ENCODE results near the gene GRIK1. TPM values are rescaled to one million over a fixed set of nuclear protein-coding genes. Genes with fewer than 3 reads are reported as not detected.
"Not testable (repeated sequence)": the region's sequence is repeated elsewhere in the genome, so short reads cannot be mapped to it uniquely, and the experiment has no call there.

Gene GRIK1
- polyA plus RNA-seq, 1 donor (not counting 4 experiments of a cell fraction or from before 2014, with no cell fraction given), result not detected

DNA sequence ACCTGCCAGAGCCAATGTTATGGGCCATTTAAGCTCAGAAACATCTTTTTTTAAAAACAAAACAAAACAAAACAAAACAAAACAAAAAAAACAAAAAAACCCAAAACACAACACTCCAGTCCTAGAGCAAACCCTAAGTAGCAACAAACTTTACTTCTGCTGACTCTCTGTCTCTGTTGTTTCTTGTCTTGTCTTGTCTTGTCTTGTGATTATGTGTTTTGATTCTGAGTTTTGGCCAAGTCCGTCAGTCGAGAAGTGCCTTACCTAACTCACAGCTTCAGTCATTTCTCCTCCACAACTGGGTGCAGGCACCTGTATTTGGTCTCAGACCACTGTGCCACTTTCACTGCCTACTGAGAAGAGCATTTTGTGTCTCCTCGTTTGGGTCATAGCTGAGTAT is 333.2 kb downstream of the GRIK1 start:
- Histone ChIP-seq H3K9me1 (ENCODE audit: control insufficient read depth, extremely low read depth, insufficient read depth, low read length) (no peaks in the 10 kb centered on the region), H3K27ac (ENCODE audit: control insufficient read depth, insufficient read depth, low read length) (no peak overlapping the region), H3K36me3 (ENCODE audit: control insufficient read depth in 2 of 2, extremely low read depth in 1 of 2, insufficient read depth in 2 of 2, low read length in 2 of 2) (no peaks in the 10 kb centered on the region), H4K20me1 (ENCODE audit: control insufficient read depth, extremely low read depth, insufficient read depth, low read length) (no peaks in the 10 kb centered on the region), H3K4me2 (ENCODE audit: control insufficient read depth, extremely low read depth, insufficient read depth, low read depth, low read length) (no peak overlapping the region), H3K27me3 (ENCODE audit: control insufficient read depth, extremely low read depth, insufficient read depth, low read length) (no peaks in the 10 kb centered on the region), H3K4me1 (ENCODE audit: control insufficient read depth, extremely low read depth, insufficient read depth, low read length) (no peaks in the 10 kb centered on the region), H3K4me3 (ENCODE audit: control insufficient read depth in 2 of 3, extremely low read depth in 1 of 3, insufficient read depth in 2 of 3, low read depth in 1 of 3, low read length in 3 of 3) (no peak overlapping the region), H3K9ac (ENCODE audit: control insufficient read depth, extremely low read depth, insufficient read depth, low read length) (no peak overlapping the region), H2AFZ (ENCODE audit: control insufficient read depth, low read length) (no peak overlapping the region), H3K79me2 (ENCODE audit: control insufficient read depth, insufficient read depth, low read length) (no peaks in the 10 kb centered on the region), H3K9me3 (ENCODE audit: control insufficient read depth, low read depth, low read length) (no peaks in the 10 kb centered on the region)
- dilution Hi-C loops (cut with MboI; ENCODE audit: extremely low pct_ligation_motif_present, low sequenced_read_pairs), result no loop called here
- TF ChIP-seq EZH2 (IDR thresholded peaks at IDR 0.05; ENCODE audit: low read length), result no peak
- TF ChIP-seq, protein P1, sequence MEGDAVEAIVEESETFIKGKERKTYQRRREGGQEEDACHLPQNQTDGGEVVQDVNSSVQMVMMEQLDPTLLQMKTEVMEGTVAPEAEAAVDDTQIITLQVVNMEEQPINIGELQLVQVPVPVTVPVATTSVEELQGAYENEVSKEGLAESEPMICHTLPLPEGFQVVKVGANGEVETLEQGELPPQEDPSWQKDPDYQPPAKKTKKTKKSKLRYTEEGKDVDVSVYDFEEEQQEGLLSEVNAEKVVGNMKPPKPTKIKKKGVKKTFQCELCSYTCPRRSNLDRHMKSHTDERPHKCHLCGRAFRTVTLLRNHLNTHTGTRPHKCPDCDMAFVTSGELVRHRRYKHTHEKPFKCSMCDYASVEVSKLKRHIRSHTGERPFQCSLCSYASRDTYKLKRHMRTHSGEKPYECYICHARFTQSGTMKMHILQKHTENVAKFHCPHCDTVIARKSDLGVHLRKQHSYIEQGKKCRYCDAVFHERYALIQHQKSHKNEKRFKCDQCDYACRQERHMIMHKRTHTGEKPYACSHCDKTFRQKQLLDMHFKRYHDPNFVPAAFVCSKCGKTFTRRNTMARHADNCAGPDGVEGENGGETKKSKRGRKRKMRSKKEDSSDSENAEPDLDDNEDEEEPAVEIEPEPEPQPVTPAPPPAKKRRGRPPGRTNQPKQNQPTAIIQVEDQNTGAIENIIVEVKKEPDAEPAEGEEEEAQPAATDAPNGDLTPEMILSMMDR (optimal IDR thresholded peaks at IDR 0.05 in 1 of 3, IDR thresholded peaks at IDR 0.05 in 1 of 3, conservative IDR thresholded peaks at IDR 0.05 in 1 of 3; ENCODE audit: extremely low read depth in 1 of 3, insufficient read depth in 2 of 3, low read length in 3 of 3), result no peak
- FAIRE-seq, result no peak
- no peak for DNase-seq (ENCODE audit: low read depth, low spot score)

DNA sequence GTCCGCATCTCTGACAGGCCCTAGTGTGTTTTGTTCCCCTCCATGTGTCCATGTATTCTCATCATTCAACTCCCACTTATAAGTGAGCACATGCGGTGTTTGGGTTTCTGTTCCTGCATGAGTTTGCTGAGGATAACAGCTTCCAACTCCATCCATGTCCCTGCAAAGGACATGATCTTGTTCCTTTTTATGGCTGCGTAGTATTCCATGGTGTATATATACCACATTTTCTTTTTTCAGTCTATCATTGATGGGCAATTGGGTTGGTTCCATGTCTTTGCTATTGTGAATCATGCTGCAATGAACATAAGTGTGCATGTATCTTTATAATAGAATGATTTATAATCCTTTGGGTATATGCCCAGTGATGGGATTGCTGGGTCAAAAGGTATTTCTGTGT is 334.6 kb downstream of the GRIK1 start:
- H3K27ac ChIP-seq (ENCODE audit: control insufficient read depth, insufficient read depth, low read length); H3K27me3 ChIP-seq (ENCODE audit: control insufficient read depth, extremely low read depth, insufficient read depth, low read length); dilution Hi-C loops (cut with MboI; ENCODE audit: extremely low pct_ligation_motif_present, low sequenced_read_pairs); H4K20me1 ChIP-seq (ENCODE audit: control insufficient read depth, extremely low read depth, insufficient read depth, low read length); H3K9me1 ChIP-seq (ENCODE audit: control insufficient read depth, extremely low read depth, insufficient read depth, low read length); H3K4me1 ChIP-seq (ENCODE audit: control insufficient read depth, extremely low read depth, insufficient read depth, low read length); FAIRE-seq; H3K79me2 ChIP-seq (ENCODE audit: control insufficient read depth, insufficient read depth, low read length); DNase-seq (ENCODE audit: low read depth, low spot score); H3K4me2 ChIP-seq (ENCODE audit: control insufficient read depth, extremely low read depth, insufficient read depth, low read depth, low read length); H3K36me3 ChIP-seq (ENCODE audit: control insufficient read depth in 2 of 2, extremely low read depth in 1 of 2, insufficient read depth in 2 of 2, low read length in 2 of 2); H3K9me3 ChIP-seq (ENCODE audit: control insufficient read depth, low read depth, low read length); H3K9ac ChIP-seq (ENCODE audit: control insufficient read depth, extremely low read depth, insufficient read depth, low read length); H2AFZ ChIP-seq (ENCODE audit: control insufficient read depth, low read length); H3K4me3 ChIP-seq (ENCODE audit: control insufficient read depth in 2 of 3, extremely low read depth in 1 of 3, insufficient read depth in 2 of 3, low read depth in 1 of 3, low read length in 3 of 3): not testable (repeated sequence)

DNA sequence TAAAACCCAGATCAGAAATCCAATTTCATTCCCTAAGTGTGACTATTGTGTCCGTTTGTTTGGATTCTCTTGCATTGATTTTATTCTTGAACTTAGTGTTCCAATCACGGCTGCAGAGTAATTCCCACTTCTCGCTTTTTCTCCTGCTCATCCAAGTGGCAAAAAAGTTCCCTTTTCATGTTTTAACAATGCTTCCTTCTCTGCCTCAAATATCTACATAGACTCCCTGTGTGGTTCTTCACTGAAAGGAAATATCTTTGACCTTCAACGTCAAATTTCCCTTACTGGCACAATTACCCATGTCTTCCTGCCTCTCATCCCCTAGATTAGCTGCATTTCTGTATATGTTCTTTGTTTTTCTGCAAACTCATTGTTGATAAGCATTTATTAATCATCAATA is 335.7 kb downstream of the GRIK1 start:
- no peak overlapping the region for H3K9ac ChIP-seq (ENCODE audit: control insufficient read depth, extremely low read depth, insufficient read depth, low read length)
- H3K4me2 ChIP-seq (ENCODE audit: control insufficient read depth, extremely low read depth, insufficient read depth, low read depth, low read length), result no peak overlapping the region
- no peaks in the 10 kb centered on the region for H3K9me1 ChIP-seq (ENCODE audit: control insufficient read depth, extremely low read depth, insufficient read depth, low read length)
- no peak overlapping the region for H3K4me3 ChIP-seq (ENCODE audit: control insufficient read depth in 2 of 3, extremely low read depth in 1 of 3, insufficient read depth in 2 of 3, low read depth in 1 of 3, low read length in 3 of 3)
- no peak overlapping the region for H2AFZ ChIP-seq (ENCODE audit: control insufficient read depth, low read length)
- no peaks in the 10 kb centered on the region for H3K79me2 ChIP-seq (ENCODE audit: control insufficient read depth, insufficient read depth, low read length)
- no peaks in the 10 kb centered on the region for H3K36me3 ChIP-seq (ENCODE audit: control insufficient read depth in 2 of 2, extremely low read depth in 1 of 2, insufficient read depth in 2 of 2, low read length in 2 of 2)
- no peaks in the 10 kb centered on the region for H3K27me3 ChIP-seq (ENCODE audit: control insufficient read depth, extremely low read depth, insufficient read depth, low read length)
- FAIRE-seq (no peak), DNase-seq (ENCODE audit: low read depth, low spot score) (no peak)
- dilution Hi-C loops (cut with MboI; ENCODE audit: extremely low pct_ligation_motif_present, low sequenced_read_pairs), result no loop called here
- no peak overlapping the region for H3K27ac ChIP-seq (ENCODE audit: control insufficient read depth, insufficient read depth, low read length)
- no peaks in the 10 kb centered on the region for H3K4me1 ChIP-seq (ENCODE audit: control insufficient read depth, extremely low read depth, insufficient read depth, low read length)
- TF ChIP-seq, protein P1 (optimal IDR thresholded peaks at IDR 0.05 in 1 of 3, IDR thresholded peaks at IDR 0.05 in 1 of 3, conservative IDR thresholded peaks at IDR 0.05 in 1 of 3; ENCODE audit: extremely low read depth in 1 of 3, insufficient read depth in 2 of 3, low read length in 3 of 3), result no peak
- TF ChIP-seq EZH2 (IDR thresholded peaks at IDR 0.05; ENCODE audit: low read length), result no peak
- no peaks in the 10 kb centered on the region for H3K9me3 ChIP-seq (ENCODE audit: control insufficient read depth, low read depth, low read length)
- H4K20me1 ChIP-seq (ENCODE audit: control insufficient read depth, extremely low read depth, insufficient read depth, low read length), result no peaks in the 10 kb centered on the region

Data from keratinocyte (primary cell).